ENCODE measurements around the gene PMEPA1. TPM values are rescaled to one million over a fixed set of nuclear protein-coding genes. Genes with fewer than 3 reads are reported as not detected.
A peak's percentile ranks its signal among the peaks of the same experiment; 100 is the strongest.

The PMEPA1 gene
- total and polyA plus RNA-seq, 2 donors (not counting 1 experiment from before 2014, with no cell fraction given): 9.9 to 37.4 TPM

DNA sequence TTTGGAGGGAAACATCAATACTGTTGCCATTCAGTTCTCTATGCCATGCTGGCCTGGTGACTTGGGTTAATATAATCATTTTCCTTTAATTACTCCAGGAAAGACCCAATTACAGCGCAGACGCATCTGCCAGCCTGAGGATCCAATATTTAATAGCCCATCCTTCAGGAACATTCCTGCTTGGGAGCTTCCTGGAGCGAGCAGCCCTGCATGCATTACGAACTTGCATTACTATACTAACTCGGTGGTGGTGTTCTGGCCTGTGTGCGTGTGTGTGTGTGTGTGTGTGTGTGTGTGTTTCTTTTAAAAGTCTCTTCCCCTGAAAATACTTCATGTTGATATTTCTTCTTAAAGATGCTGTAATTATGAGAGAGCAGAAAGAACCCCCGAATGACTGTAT lies 26.5 kb downstream of the PMEPA1 start:
- Mint-ChIP-seq H3K4me3 (peak overlapping the region; percentile 86), H3K9me3 (ENCODE audit: insufficient read depth) (no peaks in the 10 kb centered on the region), H3K27ac (peak overlapping the region; percentile 96), H3K4me1 (peaks cover 100% of the 10 kb centered on the region), H3K27me3 (no peaks in the 10 kb centered on the region)
- WGBS (ENCODE audit: insufficient coverage): no CpG with 5 or more reads among the region's 7 CpGs
- H3K79me2 ChIP-seq (ENCODE audit: control insufficient read depth, insufficient read depth, low read length): peaks cover 82% of the 10 kb centered on the region
- intact Hi-C loops (cut with micrococcal nuclease): loop anchor here (10.0 kb wide), 1 partner anchor 1322 kb away; the partner anchor contains the start of gene CTSZ
- POLR2A ChIA-PET: interaction anchor here (2.7 to 3.8 kb wide), 4 partner anchors 20 to 53 kb away, joined by 12 to 15 read pairs (median 14); partner anchors contain the start of gene PMEPA1
- H3K4me3 ChIP-seq (ENCODE audit: control extremely low read depth in 1 of 5, extremely low read depth in 1 of 5, insufficient read depth in 1 of 5, low read depth in 2 of 5, low read length in 4 of 5): peak overlapping the region in 4 of 5 experiments; percentile 2 to 55 (median 22)
- H2AFZ ChIP-seq (ENCODE audit: insufficient read depth, low read depth, low read length, poor library complexity, severe bottlenecking): no peak overlapping the region
- peak overlapping the region; percentile 74 for H3K4me2 ChIP-seq (replicated peaks; ENCODE audit: low read depth, low read length, poor library complexity, severe bottlenecking)
- CTCF ChIA-PET: interaction anchor here (1.1 to 7.5 kb wide), 11 partner anchors 9 to 496 kb away, joined by 3 to 70 read pairs (median 19); partner anchors contain the start of genes PMEPA1 and ZBP1
- H3K9me3 ChIP-seq (ENCODE audit: control extremely low read depth in 1 of 3, control insufficient read depth in 2 of 3, insufficient read depth in 1 of 3, low read length in 2 of 3): no peaks in the 10 kb centered on the region
- H3K9ac ChIP-seq (ENCODE audit: low read length): peak overlapping the region; percentile 53
- peaks cover 65% of the 10 kb centered on the region for H4K20me1 ChIP-seq (ENCODE audit: control insufficient read depth, insufficient read depth, low read length, poor library complexity, severe bottlenecking)
- no peak for ATAC-seq (ENCODE audit: low read depth)
- H3K36me3 ChIP-seq (replicated peaks in 1 of 2; ENCODE audit: control extremely low read depth in 1 of 2, control insufficient read depth in 1 of 2, extremely low read depth in 1 of 2, insufficient read depth in 2 of 2, low read length in 1 of 2): no peaks in the 10 kb centered on the region
- no peak for DNase-seq
- no peak for TF ChIP-seq CTCF (IDR thresholded peaks at IDR 0.05)
- no peak for TF ChIP-seq EZH2 (IDR thresholded peaks at IDR 0.05; ENCODE audit: borderline replicate concordance, insufficient read depth, low read depth, low read length, poor library complexity, severe bottlenecking)
- H3K27me3 ChIP-seq (replicated peaks in 1 of 4; ENCODE audit: control extremely low read depth in 1 of 4, control insufficient read depth in 3 of 4, insufficient read depth in 4 of 4, low read length in 3 of 4): no peaks in the 10 kb centered on the region
- peak overlapping the region; percentile 88 to 96 for H3K27ac ChIP-seq (ENCODE audit: low read length in 2 of 2)
- H3K4me1 ChIP-seq (ENCODE audit: control insufficient read depth in 2 of 2, insufficient read depth in 2 of 2, low read length in 2 of 2): peaks cover 98 to 100% of the 10 kb centered on the region in 2 donors
